ENCODE data around the gene DPM3.

DPM3 gene

DNA sequence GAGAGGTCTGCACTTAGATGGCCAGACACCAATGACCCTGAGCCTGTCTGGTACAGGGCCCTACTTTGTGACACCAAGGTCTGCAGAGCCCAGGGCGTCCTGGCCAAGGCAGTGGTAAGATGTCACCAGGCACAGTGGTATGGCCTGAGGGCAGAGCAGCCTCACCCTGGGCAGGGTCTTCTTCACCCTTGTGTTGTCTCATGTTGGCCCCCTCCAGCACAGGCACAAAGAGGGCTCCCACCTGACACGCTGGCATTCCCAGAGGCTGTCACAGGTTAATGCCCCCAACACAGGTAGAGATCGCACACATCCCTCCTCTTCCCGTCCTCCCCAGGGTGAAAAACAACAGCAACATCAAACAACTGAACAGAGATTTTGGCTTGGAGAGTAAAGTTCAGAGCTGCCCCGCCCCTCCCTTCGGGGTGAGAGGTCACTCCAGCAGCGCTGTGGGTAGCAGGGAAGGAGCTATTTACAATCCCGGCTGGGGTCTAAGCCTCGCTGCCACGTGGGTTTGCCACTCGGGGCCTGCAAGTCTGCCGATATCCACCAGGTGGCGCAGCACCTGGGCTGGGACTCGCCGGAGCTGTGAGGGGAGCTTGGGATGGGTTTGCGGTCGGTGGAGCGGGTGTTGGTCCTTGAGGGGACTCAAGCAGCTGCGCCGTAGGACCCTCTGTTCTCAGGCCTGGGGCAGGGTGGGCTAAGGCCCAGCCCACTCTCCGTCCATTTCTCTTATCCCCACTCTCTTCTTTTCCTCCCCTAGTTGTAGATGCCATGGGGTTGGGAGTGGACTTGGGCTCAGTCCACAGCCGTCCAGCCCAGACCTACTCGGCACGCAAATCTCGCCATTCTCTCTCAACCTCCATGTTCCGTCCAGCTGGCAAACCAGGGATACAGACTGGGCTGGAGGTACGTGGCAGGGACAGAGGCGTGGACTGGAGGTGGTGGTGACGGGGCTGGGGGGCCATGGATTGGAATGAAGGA is 49.0 kb downstream of the DPM3 start (continued):
- TF ChIP-seq KLF8 (tag by site-specific recombination; IDR thresholded peaks at IDR 0.05), result no peak; the same call in 1 of the 2 replicates
- no peak for TF ChIP-seq ZNF558 (tag by site-specific recombination; IDR thresholded peaks at IDR 0.05)
- no peak for TF ChIP-seq PRDM1 (tag by site-specific recombination; IDR thresholded peaks at IDR 0.05)
- TF ChIP-seq, protein P1, sequence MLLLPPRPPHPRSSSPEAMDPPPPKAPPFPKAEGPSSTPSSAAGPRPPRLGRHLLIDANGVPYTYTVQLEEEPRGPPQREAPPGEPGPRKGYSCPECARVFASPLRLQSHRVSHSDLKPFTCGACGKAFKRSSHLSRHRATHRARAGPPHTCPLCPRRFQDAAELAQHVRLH (tag by site-specific recombination; IDR thresholded peaks at IDR 0.05), result no peak
- TF ChIP-seq, protein P2, sequence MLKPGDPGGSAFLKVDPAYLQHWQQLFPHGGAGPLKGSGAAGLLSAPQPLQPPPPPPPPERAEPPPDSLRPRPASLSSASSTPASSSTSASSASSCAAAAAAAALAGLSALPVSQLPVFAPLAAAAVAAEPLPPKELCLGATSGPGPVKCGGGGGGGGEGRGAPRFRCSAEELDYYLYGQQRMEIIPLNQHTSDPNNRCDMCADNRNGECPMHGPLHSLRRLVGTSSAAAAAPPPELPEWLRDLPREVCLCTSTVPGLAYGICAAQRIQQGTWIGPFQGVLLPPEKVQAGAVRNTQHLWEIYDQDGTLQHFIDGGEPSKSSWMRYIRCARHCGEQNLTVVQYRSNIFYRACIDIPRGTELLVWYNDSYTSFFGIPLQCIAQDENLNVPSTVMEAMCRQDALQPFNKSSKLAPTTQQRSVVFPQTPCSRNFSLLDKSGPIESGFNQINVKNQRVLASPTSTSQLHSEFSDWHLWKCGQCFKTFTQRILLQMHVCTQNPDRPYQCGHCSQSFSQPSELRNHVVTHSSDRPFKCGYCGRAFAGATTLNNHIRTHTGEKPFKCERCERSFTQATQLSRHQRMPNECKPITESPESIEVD (tag by site-specific recombination; IDR thresholded peaks at IDR 0.05), result no peak
- TF ChIP-seq ZNF629 (tag by site-specific recombination; IDR thresholded peaks at IDR 0.05), result no peak
- TF ChIP-seq SCRT2 (tag by site-specific recombination; IDR thresholded peaks at IDR 0.05), result no peak
- TF ChIP-seq HOXC10 (CRISPR knock-in tag; IDR thresholded peaks at IDR 0.05), result no peak
- no peak for TF ChIP-seq GLI4 (tag by site-specific recombination; IDR thresholded peaks at IDR 0.05)
- TF ChIP-seq EGR2 (tag by site-specific recombination; IDR thresholded peaks at IDR 0.05; ENCODE audit: low read depth), result no peak
- no peak for TF ChIP-seq REPIN1 (tag by site-specific recombination; IDR thresholded peaks at IDR 0.05; ENCODE audit: low read depth)
- no peak for TF ChIP-seq ZNF211 (tag by site-specific recombination; IDR thresholded peaks at IDR 0.05; ENCODE audit: low read depth)
- no peak for TF ChIP-seq ZNF626 (tag by site-specific recombination; IDR thresholded peaks at IDR 0.05)
- TF ChIP-seq ZNF18 (tag by site-specific recombination; IDR thresholded peaks at IDR 0.05), result no peak
- TF ChIP-seq, protein P3, sequence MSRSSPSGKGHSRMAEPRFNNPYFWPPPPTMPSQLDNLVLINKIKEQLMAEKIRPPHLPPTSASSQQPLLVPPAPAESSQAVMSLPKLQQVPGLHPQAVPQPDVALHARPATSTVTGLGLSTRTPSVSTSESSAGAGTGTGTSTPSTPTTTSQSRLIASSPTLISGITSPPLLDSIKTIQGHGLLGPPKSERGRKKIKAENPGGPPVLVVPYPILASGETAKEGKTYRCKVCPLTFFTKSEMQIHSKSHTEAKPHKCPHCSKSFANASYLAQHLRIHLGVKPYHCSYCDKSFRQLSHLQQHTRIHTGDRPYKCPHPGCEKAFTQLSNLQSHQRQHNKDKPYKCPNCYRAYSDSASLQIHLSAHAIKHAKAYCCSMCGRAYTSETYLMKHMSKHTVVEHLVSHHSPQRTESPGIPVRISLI (tag by site-specific recombination; IDR thresholded peaks at IDR 0.05), result no peak
- no peak for TF ChIP-seq ZNF394 (tag by site-specific recombination; IDR thresholded peaks at IDR 0.05; ENCODE audit: borderline replicate concordance)
- no peak for TF ChIP-seq ZNF324 (tag by site-specific recombination; IDR thresholded peaks at IDR 0.05)
- TF ChIP-seq HOXD13 (CRISPR knock-in tag; IDR thresholded peaks at IDR 0.05; ENCODE audit: borderline replicate concordance), result no peak
- TF ChIP-seq ZNF366 (tag by site-specific recombination; conservative IDR thresholded peaks at IDR 0.05), result no peak
- TF ChIP-seq ZNF776 (tag by site-specific recombination; IDR thresholded peaks at IDR 0.05; ENCODE audit: borderline replicate concordance), result no peak
- TF ChIP-seq ZBTB26 (tag by site-specific recombination; optimal IDR thresholded peaks at IDR 0.05), result no peak
- TF ChIP-seq ZNF146 (tag by site-specific recombination; IDR thresholded peaks at IDR 0.05), result no peak
- TF ChIP-seq, protein P4, sequence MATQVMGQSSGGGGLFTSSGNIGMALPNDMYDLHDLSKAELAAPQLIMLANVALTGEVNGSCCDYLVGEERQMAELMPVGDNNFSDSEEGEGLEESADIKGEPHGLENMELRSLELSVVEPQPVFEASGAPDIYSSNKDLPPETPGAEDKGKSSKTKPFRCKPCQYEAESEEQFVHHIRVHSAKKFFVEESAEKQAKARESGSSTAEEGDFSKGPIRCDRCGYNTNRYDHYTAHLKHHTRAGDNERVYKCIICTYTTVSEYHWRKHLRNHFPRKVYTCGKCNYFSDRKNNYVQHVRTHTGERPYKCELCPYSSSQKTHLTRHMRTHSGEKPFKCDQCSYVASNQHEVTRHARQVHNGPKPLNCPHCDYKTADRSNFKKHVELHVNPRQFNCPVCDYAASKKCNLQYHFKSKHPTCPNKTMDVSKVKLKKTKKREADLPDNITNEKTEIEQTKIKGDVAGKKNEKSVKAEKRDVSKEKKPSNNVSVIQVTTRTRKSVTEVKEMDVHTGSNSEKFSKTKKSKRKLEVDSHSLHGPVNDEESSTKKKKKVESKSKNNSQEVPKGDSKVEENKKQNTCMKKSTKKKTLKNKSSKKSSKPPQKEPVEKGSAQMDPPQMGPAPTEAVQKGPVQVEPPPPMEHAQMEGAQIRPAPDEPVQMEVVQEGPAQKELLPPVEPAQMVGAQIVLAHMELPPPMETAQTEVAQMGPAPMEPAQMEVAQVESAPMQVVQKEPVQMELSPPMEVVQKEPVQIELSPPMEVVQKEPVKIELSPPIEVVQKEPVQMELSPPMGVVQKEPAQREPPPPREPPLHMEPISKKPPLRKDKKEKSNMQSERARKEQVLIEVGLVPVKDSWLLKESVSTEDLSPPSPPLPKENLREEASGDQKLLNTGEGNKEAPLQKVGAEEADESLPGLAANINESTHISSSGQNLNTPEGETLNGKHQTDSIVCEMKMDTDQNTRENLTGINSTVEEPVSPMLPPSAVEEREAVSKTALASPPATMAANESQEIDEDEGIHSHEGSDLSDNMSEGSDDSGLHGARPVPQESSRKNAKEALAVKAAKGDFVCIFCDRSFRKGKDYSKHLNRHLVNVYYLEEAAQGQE (tag by site-specific recombination; IDR thresholded peaks at IDR 0.05), result no peak
- TF ChIP-seq ZNF354C (tag by site-specific recombination; IDR thresholded peaks at IDR 0.05; ENCODE audit: borderline replicate concordance, low read depth), result no peak
- TF ChIP-seq ZNF549 (tag by site-specific recombination; IDR thresholded peaks at IDR 0.05), result no peak
- TF ChIP-seq ZNF521 (tag by site-specific recombination; IDR thresholded peaks at IDR 0.05), result no peak
- no peak for TF ChIP-seq ZNF530 (tag by site-specific recombination; IDR thresholded peaks at IDR 0.05; ENCODE audit: low read depth)
- peak; percentile 55; the same call in 1 of the 2 replicates for TF ChIP-seq ZSCAN30 (tag by site-specific recombination; IDR thresholded peaks at IDR 0.05)
- no peak for TF ChIP-seq ZBTB1 (tag by site-specific recombination; IDR thresholded peaks at IDR 0.05)
- no peak for TF ChIP-seq KLF10 (tag by site-specific recombination; IDR thresholded peaks at IDR 0.05)
- TF ChIP-seq YY1 (tag by site-specific recombination; IDR thresholded peaks at IDR 0.05), result no peak
